ENCODE results near the gene EGR2. TPM values are rescaled to one million over a fixed set of nuclear protein-coding genes. Genes with fewer than 3 reads are reported as not detected.

Gene EGR2
- total and polyA plus RNA-seq, 10 of the 15 experiments (the other 5 are each of a cell fraction or from before 2014, with no cell fraction given): 8.3 to 56.5 (median 16.2) TPM

DNA sequence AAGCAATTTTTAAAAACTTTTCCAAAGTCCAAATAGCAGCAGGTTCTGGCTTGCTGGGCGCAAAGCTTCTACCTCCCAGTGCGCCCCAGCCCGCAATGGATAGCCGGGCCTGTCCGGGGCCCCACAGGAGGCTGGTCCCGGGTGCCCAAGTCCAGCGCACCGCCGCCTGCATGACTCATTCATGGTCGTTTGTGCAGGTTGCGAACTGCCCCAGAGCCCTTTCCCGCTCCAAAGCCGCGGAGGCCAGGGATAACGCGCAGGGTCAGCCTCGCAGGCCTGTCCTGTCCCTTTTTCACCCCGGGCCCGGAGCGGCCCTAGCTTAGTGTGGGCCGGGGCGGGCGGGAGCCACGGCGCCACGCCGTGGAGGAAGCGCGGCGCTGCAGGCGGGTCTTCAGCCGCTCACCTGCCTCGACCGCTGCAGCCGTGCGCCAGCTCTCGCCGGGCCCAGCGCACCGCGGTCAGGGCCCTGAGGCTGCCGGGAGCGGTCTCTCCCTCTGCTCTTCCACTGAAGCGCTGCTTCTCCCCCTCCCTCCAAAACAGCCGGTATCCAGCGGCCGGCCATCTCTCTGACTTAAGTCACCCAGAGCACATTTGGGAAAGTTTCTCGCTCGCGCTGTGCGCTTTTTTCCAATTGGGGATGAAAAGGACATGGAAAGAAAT, 1.7 kb upstream of the EGR2 start (continued):
- TF ChIP-seq, protein P1, sequence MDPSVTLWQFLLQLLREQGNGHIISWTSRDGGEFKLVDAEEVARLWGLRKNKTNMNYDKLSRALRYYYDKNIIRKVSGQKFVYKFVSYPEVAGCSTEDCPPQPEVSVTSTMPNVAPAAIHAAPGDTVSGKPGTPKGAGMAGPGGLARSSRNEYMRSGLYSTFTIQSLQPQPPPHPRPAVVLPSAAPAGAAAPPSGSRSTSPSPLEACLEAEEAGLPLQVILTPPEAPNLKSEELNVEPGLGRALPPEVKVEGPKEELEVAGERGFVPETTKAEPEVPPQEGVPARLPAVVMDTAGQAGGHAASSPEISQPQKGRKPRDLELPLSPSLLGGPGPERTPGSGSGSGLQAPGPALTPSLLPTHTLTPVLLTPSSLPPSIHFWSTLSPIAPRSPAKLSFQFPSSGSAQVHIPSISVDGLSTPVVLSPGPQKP (IDR thresholded peaks at IDR 0.05; ENCODE audit: low read depth, low read length): no peak
- TF ChIP-seq, protein P2, sequence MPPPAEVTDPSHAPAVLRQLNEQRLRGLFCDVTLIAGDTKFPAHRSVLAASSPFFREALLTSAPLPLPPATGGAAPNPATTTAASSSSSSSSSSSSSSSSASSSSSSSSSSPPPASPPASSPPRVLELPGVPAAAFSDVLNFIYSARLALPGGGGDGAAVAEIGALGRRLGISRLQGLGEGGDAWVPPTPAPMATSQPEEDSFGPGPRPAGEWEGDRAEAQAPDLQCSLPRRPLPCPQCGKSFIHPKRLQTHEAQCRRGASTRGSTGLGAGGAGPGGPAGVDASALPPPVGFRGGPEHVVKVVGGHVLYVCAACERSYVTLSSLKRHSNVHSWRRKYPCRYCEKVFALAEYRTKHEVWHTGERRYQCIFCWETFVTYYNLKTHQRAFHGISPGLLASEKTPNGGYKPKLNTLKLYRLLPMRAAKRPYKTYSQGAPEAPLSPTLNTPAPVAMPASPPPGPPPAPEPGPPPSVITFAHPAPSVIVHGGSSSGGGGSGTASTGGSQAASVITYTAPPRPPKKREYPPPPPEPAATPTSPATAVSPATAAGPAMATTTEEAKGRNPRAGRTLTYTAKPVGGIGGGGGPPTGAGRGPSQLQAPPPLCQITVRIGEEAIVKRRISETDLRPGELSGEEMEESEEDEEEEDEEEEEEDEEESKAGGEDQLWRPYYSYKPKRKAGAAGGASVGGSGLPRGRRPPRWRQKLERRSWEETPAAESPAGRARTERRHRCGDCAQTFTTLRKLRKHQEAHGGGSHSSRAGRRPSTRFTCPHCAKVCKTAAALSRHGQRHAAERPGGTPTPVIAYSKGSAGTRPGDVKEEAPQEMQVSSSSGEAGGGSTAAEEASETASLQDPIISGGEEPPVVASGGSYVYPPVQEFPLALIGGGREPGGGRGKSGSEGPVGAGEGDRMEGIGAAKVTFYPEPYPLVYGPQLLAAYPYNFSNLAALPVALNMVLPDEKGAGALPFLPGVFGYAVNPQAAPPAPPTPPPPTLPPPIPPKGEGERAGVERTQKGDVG (CRISPR knock-in tag; IDR thresholded peaks at IDR 0.05): no peak
- TF ChIP-seq, protein P3, sequence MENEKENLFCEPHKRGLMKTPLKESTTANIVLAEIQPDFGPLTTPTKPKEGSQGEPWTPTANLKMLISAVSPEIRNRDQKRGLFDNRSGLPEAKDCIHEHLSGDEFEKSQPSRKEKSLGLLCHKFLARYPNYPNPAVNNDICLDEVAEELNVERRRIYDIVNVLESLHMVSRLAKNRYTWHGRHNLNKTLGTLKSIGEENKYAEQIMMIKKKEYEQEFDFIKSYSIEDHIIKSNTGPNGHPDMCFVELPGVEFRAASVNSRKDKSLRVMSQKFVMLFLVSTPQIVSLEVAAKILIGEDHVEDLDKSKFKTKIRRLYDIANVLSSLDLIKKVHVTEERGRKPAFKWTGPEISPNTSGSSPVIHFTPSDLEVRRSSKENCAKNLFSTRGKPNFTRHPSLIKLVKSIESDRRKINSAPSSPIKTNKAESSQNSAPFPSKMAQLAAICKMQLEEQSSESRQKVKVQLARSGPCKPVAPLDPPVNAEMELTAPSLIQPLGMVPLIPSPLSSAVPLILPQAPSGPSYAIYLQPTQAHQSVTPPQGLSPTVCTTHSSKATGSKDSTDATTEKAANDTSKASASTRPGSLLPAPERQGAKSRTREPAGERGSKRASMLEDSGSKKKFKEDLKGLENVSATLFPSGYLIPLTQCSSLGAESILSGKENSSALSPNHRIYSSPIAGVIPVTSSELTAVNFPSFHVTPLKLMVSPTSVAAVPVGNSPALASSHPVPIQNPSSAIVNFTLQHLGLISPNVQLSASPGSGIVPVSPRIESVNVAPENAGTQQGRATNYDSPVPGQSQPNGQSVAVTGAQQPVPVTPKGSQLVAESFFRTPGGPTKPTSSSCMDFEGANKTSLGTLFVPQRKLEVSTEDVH (IDR thresholded peaks at IDR 0.05; ENCODE audit: low read depth, partially characterized antibody): no peak
- TF ChIP-seq, protein P4, sequence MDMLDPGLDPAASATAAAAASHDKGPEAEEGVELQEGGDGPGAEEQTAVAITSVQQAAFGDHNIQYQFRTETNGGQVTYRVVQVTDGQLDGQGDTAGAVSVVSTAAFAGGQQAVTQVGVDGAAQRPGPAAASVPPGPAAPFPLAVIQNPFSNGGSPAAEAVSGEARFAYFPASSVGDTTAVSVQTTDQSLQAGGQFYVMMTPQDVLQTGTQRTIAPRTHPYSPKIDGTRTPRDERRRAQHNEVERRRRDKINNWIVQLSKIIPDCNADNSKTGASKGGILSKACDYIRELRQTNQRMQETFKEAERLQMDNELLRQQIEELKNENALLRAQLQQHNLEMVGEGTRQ (IDR thresholded peaks at IDR 0.05; ENCODE audit: borderline replicate concordance, low read depth, low read length): no peak
- 0 out of 2 replicates have a peak, but pooled peaks have one; percentile 7 for TF ChIP-seq IRF4 (IDR thresholded peaks at IDR 0.05; ENCODE audit: low read depth, low read length)
- peak; percentile 9; the same call in 1 of the 2 replicates for TF ChIP-seq CREB1 (IDR thresholded peaks at IDR 0.05; ENCODE audit: low read depth)
- no peak for TF ChIP-seq SREBF2 (IDR thresholded peaks at IDR 0.05; ENCODE audit: low read length)
- no peak for TF ChIP-seq YBX1 (IDR thresholded peaks at IDR 0.05)
- 0 out of 2 replicates have a peak, but pooled peaks have one; percentile 39 for TF ChIP-seq TCF3 (IDR thresholded peaks at IDR 0.05; ENCODE audit: borderline replicate concordance, insufficient read depth, low read depth, low read length)
- no peak for TF ChIP-seq SP1 (IDR thresholded peaks at IDR 0.05; ENCODE audit: low read depth, low read length)
- no peak for TF ChIP-seq FOXK2 (IDR thresholded peaks at IDR 0.05)
- TF ChIP-seq RAD21 (IDR thresholded peaks at IDR 0.05; ENCODE audit: insufficient read depth, low read depth, low read length): peak; percentile 84
- no peak for TF ChIP-seq NR2C2 (IDR thresholded peaks at IDR 0.05; ENCODE audit: borderline replicate concordance, control insufficient read depth, insufficient read length, low read depth)
- TF ChIP-seq, protein P5, sequence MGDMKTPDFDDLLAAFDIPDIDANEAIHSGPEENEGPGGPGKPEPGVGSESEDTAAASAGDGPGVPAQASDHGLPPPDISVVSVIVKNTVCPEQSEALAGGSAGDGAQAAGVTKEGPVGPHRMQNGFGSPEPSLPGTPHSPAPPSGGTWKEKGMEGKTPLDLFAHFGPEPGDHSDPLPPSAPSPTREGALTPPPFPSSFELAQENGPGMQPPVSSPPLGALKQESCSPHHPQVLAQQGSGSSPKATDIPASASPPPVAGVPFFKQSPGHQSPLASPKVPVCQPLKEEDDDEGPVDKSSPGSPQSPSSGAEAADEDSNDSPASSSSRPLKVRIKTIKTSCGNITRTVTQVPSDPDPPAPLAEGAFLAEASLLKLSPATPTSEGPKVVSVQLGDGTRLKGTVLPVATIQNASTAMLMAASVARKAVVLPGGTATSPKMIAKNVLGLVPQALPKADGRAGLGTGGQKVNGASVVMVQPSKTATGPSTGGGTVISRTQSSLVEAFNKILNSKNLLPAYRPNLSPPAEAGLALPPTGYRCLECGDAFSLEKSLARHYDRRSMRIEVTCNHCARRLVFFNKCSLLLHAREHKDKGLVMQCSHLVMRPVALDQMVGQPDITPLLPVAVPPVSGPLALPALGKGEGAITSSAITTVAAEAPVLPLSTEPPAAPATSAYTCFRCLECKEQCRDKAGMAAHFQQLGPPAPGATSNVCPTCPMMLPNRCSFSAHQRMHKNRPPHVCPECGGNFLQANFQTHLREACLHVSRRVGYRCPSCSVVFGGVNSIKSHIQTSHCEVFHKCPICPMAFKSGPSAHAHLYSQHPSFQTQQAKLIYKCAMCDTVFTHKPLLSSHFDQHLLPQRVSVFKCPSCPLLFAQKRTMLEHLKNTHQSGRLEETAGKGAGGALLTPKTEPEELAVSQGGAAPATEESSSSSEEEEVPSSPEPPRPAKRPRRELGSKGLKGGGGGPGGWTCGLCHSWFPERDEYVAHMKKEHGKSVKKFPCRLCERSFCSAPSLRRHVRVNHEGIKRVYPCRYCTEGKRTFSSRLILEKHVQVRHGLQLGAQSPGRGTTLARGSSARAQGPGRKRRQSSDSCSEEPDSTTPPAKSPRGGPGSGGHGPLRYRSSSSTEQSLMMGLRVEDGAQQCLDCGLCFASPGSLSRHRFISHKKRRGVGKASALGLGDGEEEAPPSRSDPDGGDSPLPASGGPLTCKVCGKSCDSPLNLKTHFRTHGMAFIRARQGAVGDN (IDR thresholded peaks at IDR 0.05): peak; percentile 74; the same call in 1 of the 2 replicates
- TF ChIP-seq ASH2L (IDR thresholded peaks at IDR 0.05; ENCODE audit: borderline replicate concordance, low read depth): no peak

All from GM12878 (cell line).